Spleen (tissue), 11 donors: Measurements from ENCODE around the gene PKD1L1. TPM values are rescaled to one million over a fixed set of nuclear protein-coding genes. Genes with fewer than 3 reads are reported as not detected.

ENCODE experiments used
- DNase-seq: peaks from one replicate; pipeline ENCODE4 v3.0.0-alpha.2; 2020
- H3K27ac ChIP-seq, 8 donors: fragments of 200-600 bp; sonication (generic) in 7 of 8; 1 replicate in 4 of 8; 2 replicates in 4 of 8; pipeline versions ENCODE4 v1.5.0 to v1.8.0; 2016 to 2021; ENCODE audit warnings: inconsistent platforms in 4 of 8, mild to moderate bottlenecking in 4 of 8, moderate library complexity in 1 of 8
- H3K27me3 ChIP-seq, 7 donors: fragments of 200-600 bp; sonication (generic) in 6 of 7; replicated peaks in 1 of 7; 1 replicate in 4 of 7; 2 replicates in 3 of 7; pipeline versions ENCODE4 v1.5.0 to v1.8.0; 2016 to 2021; ENCODE audit warnings: inconsistent platforms in 3 of 7, mild to moderate bottlenecking in 1 of 7
- H3K36me3 ChIP-seq, 6 donors: fragments of 200-600 bp; sonication (generic) in 5 of 6; 1 replicate in 4 of 6; 2 replicates in 2 of 6; pipeline versions ENCODE4 v1.5.0 to v1.8.0; 2016 to 2021; ENCODE audit warnings: inconsistent platforms in 2 of 6
- H3K4me1 ChIP-seq, 6 donors: fragments of 200-600 bp; sonication (generic) in 5 of 6; 1 replicate in 3 of 6; 2 replicates in 3 of 6; pipeline versions ENCODE4 v1.5.0 to v1.8.0; 2016 to 2021; ENCODE audit warnings: inconsistent platforms in 3 of 6
- H3K4me3 ChIP-seq, 8 donors: fragments of 200-600 bp; sonication (generic) in 7 of 8; 1 replicate in 4 of 8; 2 replicates in 4 of 8; pipeline versions ENCODE4 v1.5.0 to v1.8.0; 2016 to 2021; ENCODE audit warnings: inconsistent platforms in 4 of 8, mild to moderate bottlenecking in 4 of 8, moderate library complexity in 2 of 8
- H3K9me3 ChIP-seq, 8 donors: fragments of 200-600 bp; sonication (generic) in 7 of 8; 1 replicate in 4 of 8; 2 replicates in 4 of 8; pipeline versions ENCODE4 v1.5.0 to v1.8.0; 2016 to 2021; ENCODE audit warnings: inconsistent platforms in 4 of 8
- CTCF ChIP-seq, 11 experiments: fragments of 200-600 bp in 7 of 11; fragments of 450-650 bp in 4 of 11; sonication (generic) in 4 of 11; IDR thresholded peaks in 8 of 11; conservative IDR thresholded peaks in 3 of 11; 1 replicate in 7 of 11; 2 replicates in 4 of 11; pipeline versions ENCODE4 v1.4.0 to v1.8.0; 2016 to 2021; ENCODE audit warnings: antibody characterized with exemption in 11 of 11, inconsistent platforms in 4 of 11, mild to moderate bottlenecking in 1 of 11
- POLR2A ChIP-seq, 3 donors: fragments of 450-650 bp; IDR thresholded peaks; one replicate each; pipeline ENCODE4 v1.5.1; 2017; ENCODE audit warnings: antibody characterized with exemption in 3 of 3, mild to moderate bottlenecking in 1 of 3
- POLR2AphosphoS5 ChIP-seq, 3 donors: sonication (generic); formaldehyde crosslinking; IDR thresholded peaks; one replicate each; pipeline ENCODE4 v1.5.1; 2017; ENCODE audit warnings: antibody characterized with exemption in 3 of 3
- WGBS, 5 donors: extraction: QIAGEN DNeasy Blood & Tissue Kit in 3 of 5; methylation state at CpG; one replicate each; pipeline versions ENCODE4 v1.1.5 to v1.1.7; 2013 to 2018; 5-methylcytosine and 5-hydroxymethylcytosine counted together
- intact Hi-C: fragments of 100-400 bp; cut with DNase I; formaldehyde crosslinking; loops from one replicate; pipeline ENCODE4 v1.15.0; 2023; ENCODE audit warnings: low total_unique reads
- polyA plus RNA-seq, 3 donors: library from polyadenylated mRNA; stranded (reverse); fragments of 200-250 nt; gene quantifications; one replicate each; pipeline ENCODE4 v1.2.1, GENCODE V29; 2013
- total RNA-seq, 7 donors: library from RNA; depleted of rRNA in 3 of 7; stranded (reverse); fragments of >200 nt in 3 of 7; fragmentation: NEBNext Ultra II Directional in 4 of 7; extraction: Animal tissue kit (Norgen Biotek cat#: 25700) in 4 of 7; gene quantifications; one replicate each; pipeline versions ENCODE4 v1.1.0 to v1.2.1, GENCODE V29; 2016 to 2021
- donor health status: healthy with polysubstance abuse.
- donor health status: DM: no; HTN: no; CAD: no; lungs with moderate emphysema.
- donor health status: DM: no; HTN: no; CAD: no.
- donor health status: Bipolar disorder and iron deficiency.
- donor health status: healthy.
- donor health status: DM: no; HTN: no; CAD: no.
- donor health status: DM: yes; HTN: yes; CAD: no.

PKD1L1 gene
- total and polyA plus RNA-seq, 10 donors, result 0.28 to 1.3 (median 0.49) TPM

DNA sequence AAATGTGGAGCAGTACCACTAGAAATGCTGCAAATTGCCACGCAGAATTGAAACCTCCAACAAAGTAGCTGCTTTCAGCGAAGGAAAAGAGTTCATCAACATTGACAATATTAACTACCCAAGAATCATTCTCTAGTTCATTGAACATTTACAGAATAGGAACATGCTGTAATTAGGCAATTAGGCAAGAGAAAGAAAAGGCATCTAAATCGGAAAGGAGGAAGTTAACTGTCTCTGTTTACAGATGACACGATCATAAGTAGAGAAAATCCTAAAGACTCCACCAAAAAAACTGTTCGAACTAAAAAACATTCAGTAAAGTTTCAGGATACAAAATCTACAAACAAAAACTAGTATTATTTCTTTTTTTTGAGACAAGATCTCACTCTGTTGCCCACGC lies 8.9 kb upstream of the PKD1L1 start:
- Histone ChIP-seq H3K9me3 (no peaks in the 10 kb centered on the region), H3K27me3 (no peaks in the 10 kb centered on the region), H3K4me1 (no peaks in the 10 kb centered on the region), H3K36me3 (peaks cover 0 to 59% (median 35%) of the 10 kb centered on the region in 6 donors), H3K27ac (no peak overlapping the region), H3K4me3 (no peak overlapping the region)
- TF ChIP-seq POLR2AphosphoS5 (IDR thresholded peaks at IDR 0.05) (no peak), POLR2A (IDR thresholded peaks at IDR 0.05) (no peak), CTCF (IDR thresholded peaks at IDR 0.05 in 8 of 11, conservative IDR thresholded peaks at IDR 0.05 in 3 of 11) (no peak)
- WGBS, 5 donors, result 71 to 78% (median 74%) methylated on average over 6 of the region's 6 CpGs
- DNase-seq, result no peak
- intact Hi-C loops, result no loop called here

DNA sequence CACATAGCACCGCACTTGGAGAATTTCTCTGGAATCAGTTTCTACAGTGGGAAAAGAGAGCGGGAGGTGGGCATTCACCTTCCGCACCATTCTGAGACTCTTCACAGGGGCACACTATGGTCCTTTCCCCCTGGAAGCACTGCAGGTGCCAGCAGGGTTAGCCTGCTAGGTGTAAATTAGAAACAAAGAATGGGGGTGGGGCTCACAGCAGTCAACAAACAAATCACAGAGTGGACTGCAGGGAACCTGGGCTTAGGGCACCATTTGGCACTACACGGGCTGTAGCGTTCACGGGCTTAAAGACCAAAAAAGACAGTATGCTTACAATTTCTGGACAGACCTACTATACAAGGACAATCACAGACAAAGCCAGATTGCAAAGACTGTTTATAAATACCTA lies 8.0 kb upstream of the PKD1L1 start:
- no peak overlapping the region for H3K27ac ChIP-seq
- no peak overlapping the region for H3K4me3 ChIP-seq
- DNase-seq, result no peak
- TF ChIP-seq CTCF (IDR thresholded peaks at IDR 0.05 in 8 of 11, conservative IDR thresholded peaks at IDR 0.05 in 3 of 11) (no peak), POLR2A (IDR thresholded peaks at IDR 0.05) (no peak), POLR2AphosphoS5 (IDR thresholded peaks at IDR 0.05) (no peak)
- no peaks in the 10 kb centered on the region for H3K27me3 ChIP-seq
- H3K36me3 ChIP-seq, result peaks cover 0 to 49% (median 26%) of the 10 kb centered on the region in 6 donors
- intact Hi-C loops, result no loop called here
- WGBS, 5 donors, result 90 to 93% (median 90%) methylated on average over 6 of the region's 6 CpGs
- no peaks in the 10 kb centered on the region for H3K9me3 ChIP-seq
- no peaks in the 10 kb centered on the region for H3K4me1 ChIP-seq

- WGBS, 5 donors, result 87 to 95% (median 91%) methylated on average over 4 of the region's 4 CpGs
- Histone ChIP-seq H3K4me1 (peaks cover 0 to 8% (median 2%) of the 10 kb centered on the region in 6 donors), H3K9me3 (no peaks in the 10 kb centered on the region), H3K36me3 (peaks cover 0 to 42% (median 22%) of the 10 kb centered on the region in 6 donors), H3K4me3 (no peak overlapping the region), H3K27me3 (no peaks in the 10 kb centered on the region), H3K27ac (no peak overlapping the region)
- TF ChIP-seq POLR2AphosphoS5 (IDR thresholded peaks at IDR 0.05) (peak in 1 of 3 donors; percentile 11), POLR2A (IDR thresholded peaks at IDR 0.05) (no peak)
- DNase-seq, result no peak
- intact Hi-C loops, result no loop called here
These were observed 6.1 kb upstream of the PKD1L1 start for GRCh38 chr7:47954231-47954911.

DNA sequence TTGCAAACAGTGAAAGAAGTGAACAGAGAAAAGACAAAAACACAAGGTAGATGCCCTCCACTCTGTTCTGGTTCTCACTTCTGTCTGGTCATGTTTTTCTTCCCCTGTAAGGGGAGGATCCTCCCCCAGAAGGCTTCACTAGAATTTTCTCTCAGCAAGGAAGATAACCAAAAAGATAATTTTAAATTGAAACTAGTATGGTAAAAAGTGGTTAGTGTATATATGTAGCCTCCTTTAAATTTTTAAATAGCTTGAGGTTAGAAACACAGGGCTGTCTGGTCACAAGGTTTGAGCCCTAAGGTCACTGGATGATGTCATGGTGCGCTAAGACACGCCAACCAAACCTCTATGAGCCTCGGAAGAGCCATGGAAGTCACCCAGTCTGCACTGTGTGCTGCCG lies 5.6 kb upstream of the PKD1L1 start:
- Histone ChIP-seq H3K36me3 (peaks cover 0 to 42% (median 22%) of the 10 kb centered on the region in 6 donors), H3K27me3 (no peaks in the 10 kb centered on the region), H3K9me3 (no peaks in the 10 kb centered on the region), H3K27ac (no peak overlapping the region), H3K4me1 (peaks cover 0 to 8% (median 2%) of the 10 kb centered on the region in 6 donors), H3K4me3 (no peak overlapping the region)
- 87 to 95% (median 92%) methylated on average over 4 of the region's 4 CpGs for WGBS, 5 donors
- DNase-seq, result no peak
- intact Hi-C loops, result no loop called here
- TF ChIP-seq POLR2A (IDR thresholded peaks at IDR 0.05) (no peak), POLR2AphosphoS5 (IDR thresholded peaks at IDR 0.05) (no peak), CTCF (IDR thresholded peaks at IDR 0.05 in 8 of 11, conservative IDR thresholded peaks at IDR 0.05 in 3 of 11) (no peak)
